GM18505 (cell line): ENCODE results near the gene SYPL1.

Experiments
- ATAC-seq: cut with Tn5 transposase; IDR thresholded peaks from one replicate; pipeline ENCODE4 v1.9.1; 2021; ENCODE audit not compliant: unreplicated experiment
- POLR2A ChIP-seq: IDR thresholded peaks from 4 replicates; pipeline ENCODE4 v1.6.1; 2011; ENCODE audit warnings: borderline replicate concordance; ENCODE audit not compliant: insufficient read depth, insufficient read length; ENCODE audit errors: extremely low read depth

The SYPL1 gene

GRCh38 chr7:106053109-106053508, 59.0 kb downstream of the SYPL1 start:
- no peak for ATAC-seq
- TF ChIP-seq POLR2A, result no peak

GRCh38 chr7:106052681-106053080, 59.4 kb downstream of the SYPL1 start:
- no peak for ATAC-seq
- no peak for TF ChIP-seq POLR2A

GRCh38 chr7:106050746-106051117, 61.4 kb downstream of the SYPL1 start:
- no peak for TF ChIP-seq POLR2A
- ATAC-seq, result no peak

- no peak for ATAC-seq
- TF ChIP-seq POLR2A, result no peak
These were observed 61.9 kb downstream of the SYPL1 start for GRCh38 chr7:106050002-106050745.

GRCh38 chr7:106049139-106049752, 62.9 kb downstream of the SYPL1 start:
- ATAC-seq, result no peak
- TF ChIP-seq POLR2A, result no peak

GRCh38 chr7:106048706-106049020, 63.4 kb downstream of the SYPL1 start:
- ATAC-seq, result no peak
- TF ChIP-seq POLR2A, result no peak

- TF ChIP-seq POLR2A, result no peak
- ATAC-seq, result no peak
These were observed 64.0 kb downstream of the SYPL1 start for GRCh38 chr7:106047818-106048705.

GRCh38 chr7:106047184-106047583, 64.9 kb downstream of the SYPL1 start:
- TF ChIP-seq POLR2A, result no peak
- ATAC-seq, result no peak

- TF ChIP-seq POLR2A, result no peak
- no peak for ATAC-seq
These were observed 66.5 kb downstream of the SYPL1 start for GRCh38 chr7:106045586-106045985.

- no peak for TF ChIP-seq POLR2A
- no peak for ATAC-seq
These were observed 67.0 kb downstream of the SYPL1 start for GRCh38 chr7:106045139-106045538.

GRCh38 chr7:106042196-106042611, 69.9 kb downstream of the SYPL1 start:
- no peak for TF ChIP-seq POLR2A
- no peak for ATAC-seq

GRCh38 chr7:106041140-106041717, 70.9 kb downstream of the SYPL1 start:
- TF ChIP-seq POLR2A, result no peak
- ATAC-seq, result no peak
